ENCODE measurements around the gene SMIM24.
"Not testable (repeated sequence)": the region's sequence is repeated elsewhere in the genome, so short reads cannot be mapped to it uniquely, and the experiment has no call there.

Gene SMIM24

GRCh38 chr19:3448616-3449334 is 31.6 kb downstream of the SMIM24 start:
- TF ChIP-seq CTCF (IDR thresholded peaks at IDR 0.05; ENCODE audit: low read depth, low read length): no peak
- DNase-seq (ENCODE audit: extremely low read depth, low read depth): no peak

- not testable (repeated sequence) for DNase-seq (ENCODE audit: extremely low read depth, low read depth)
Observed at GRCh38 chr19:3446657-3447056, 33.7 kb downstream of the SMIM24 start.

GRCh38 chr19:3444695-3445234 is 35.6 kb downstream of the SMIM24 start:
- no peak for TF ChIP-seq CTCF (IDR thresholded peaks at IDR 0.05; ENCODE audit: low read depth, low read length)
- no peak for DNase-seq (ENCODE audit: extremely low read depth, low read depth)

- no peak for TF ChIP-seq CTCF (IDR thresholded peaks at IDR 0.05; ENCODE audit: low read depth, low read length)
- DNase-seq (ENCODE audit: extremely low read depth, low read depth): no peak
Observed at GRCh38 chr19:3443840-3444694, 36.3 kb downstream of the SMIM24 start.

- TF ChIP-seq CTCF (IDR thresholded peaks at IDR 0.05; ENCODE audit: low read depth, low read length): no peak
- no peak for DNase-seq (ENCODE audit: extremely low read depth, low read depth)
Observed at GRCh38 chr19:3442487-3443071, 37.7 kb downstream of the SMIM24 start.

GRCh38 chr19:3441986-3442329 is 38.4 kb downstream of the SMIM24 start:
- TF ChIP-seq CTCF (IDR thresholded peaks at IDR 0.05; ENCODE audit: low read depth, low read length): no peak
- DNase-seq (ENCODE audit: extremely low read depth, low read depth): no peak

GRCh38 chr19:3441089-3441985 is 39.0 kb downstream of the SMIM24 start:
- no peak for TF ChIP-seq CTCF (IDR thresholded peaks at IDR 0.05; ENCODE audit: low read depth, low read length)
- no peak for DNase-seq (ENCODE audit: extremely low read depth, low read depth)
